ENCODE measurements around the gene DNM3. TPM values are rescaled to one million over a fixed set of nuclear protein-coding genes. Genes with fewer than 3 reads are reported as not detected.

DNM3 gene
- total and polyA plus RNA-seq, 9 of the 15 experiments (the other 6 are each of a cell fraction or from before 2014, with no cell fraction given), result 0.08 to 0.36 (median 0.22) TPM; not detected in 1

GRCh38 chr1:172410027-172410426 lies 568.7 kb downstream of the DNM3 start:
- Histone ChIP-seq H3K9me1 (ENCODE audit: control insufficient read depth, insufficient read depth, low read length) (no peaks in the 10 kb centered on the region), H3K9me3 (replicated peaks; ENCODE audit: control insufficient read depth, insufficient read depth, low read depth, low read length) (no peaks in the 10 kb centered on the region), H3K27me3 (ENCODE audit: control insufficient read depth in 2 of 2, insufficient read depth in 2 of 2, low read length in 2 of 2) (no peaks in the 10 kb centered on the region), H3K4me3 (no peak overlapping the region), H3K79me2 (ENCODE audit: control insufficient read depth, insufficient read depth, low read length) (no peaks in the 10 kb centered on the region), H3K4me1 (replicated peaks in 1 of 2; ENCODE audit: control insufficient read depth in 2 of 2, insufficient read depth in 2 of 2, low read length in 2 of 2) (no peaks in the 10 kb centered on the region), H3K9ac (ENCODE audit: insufficient read depth in 1 of 2, low read depth in 2 of 2, low read length in 2 of 2) (no peak overlapping the region), H3K36me3 (ENCODE audit: control insufficient read depth, insufficient read depth, low read length) (no peaks in the 10 kb centered on the region), H3K4me2 (ENCODE audit: insufficient read depth, low read length) (no peak overlapping the region), H3K27ac (ENCODE audit: extremely low read depth, low read depth, low read length) (no peak overlapping the region), H4K20me1 (replicated peaks; ENCODE audit: control insufficient read depth, insufficient read depth, low read length) (no peaks in the 10 kb centered on the region), H2AFZ (ENCODE audit: low read depth, low read length) (no peak overlapping the region)
- intact Hi-C loops (cut with micrococcal nuclease) (no loop called here), in situ Hi-C loops (cut with MboI) (no loop called here)
- TF ChIP-seq XRCC3 (IDR thresholded peaks at IDR 0.05) (no peak), ZBTB49 (CRISPR knock-in tag; IDR thresholded peaks at IDR 0.05; ENCODE audit: borderline replicate concordance) (no peak), ZC3H4 (CRISPR knock-in tag; IDR thresholded peaks at IDR 0.05; ENCODE audit: borderline replicate concordance) (no peak), ZNF699 (CRISPR knock-in tag; IDR thresholded peaks at IDR 0.05; ENCODE audit: insufficient replicate concordance) (no peak), TRIM25 (IDR thresholded peaks at IDR 0.05; ENCODE audit: borderline replicate concordance) (no peak), NFXL1 (CRISPR knock-in tag; IDR thresholded peaks at IDR 0.05) (no peak), HSF4 (CRISPR knock-in tag; IDR thresholded peaks at IDR 0.05; ENCODE audit: borderline replicate concordance) (no peak), NFE2 (IDR thresholded peaks at IDR 0.05; ENCODE audit: low read depth) (no peak), CHCHD3 (CRISPR knock-in tag; IDR thresholded peaks at IDR 0.05) (no peak), HDAC1 (IDR thresholded peaks at IDR 0.05) (no peak), ZNF212 (CRISPR knock-in tag; IDR thresholded peaks at IDR 0.05) (no peak), ZNF655 (CRISPR knock-in tag; IDR thresholded peaks at IDR 0.05) (no peak), ZNF280A (IDR thresholded peaks at IDR 0.05; ENCODE audit: low read depth, partially characterized antibody) (no peak)
- BruUV-seq (replicated peaks), result no TSS peak
- ChIA-PET CTCF (ENCODE audit: low intra/inter-chr PET ratio) (no interaction called here), POLR2A (no interaction called here)
- 0% methylated on average over 1 of the region's 1 CpG for whole genome bisulfite sequencing (ENCODE audit: insufficient coverage, low coverage, missing lambda C conversion rate)
- no peak for DNase-seq (ENCODE audit: extremely low read depth in 1 of 4, low spot score in 3 of 4)
- no peak for ATAC-seq
- no peak for FAIRE-seq
